Stimulated activated CD8-positive, alpha-beta memory T cell treated with anti-CD3 and anti-CD28 coated beads, Interleukin-4, amount 100 ng/mL, for 24 hours (primary cell): ENCODE data around the gene DGKA.

Experiments used
- DNase-seq: peaks from one replicate; pipeline ENCODE4 v3.0.0-alpha.2; 2020; ENCODE audit warnings: low read depth

DGKA gene

GRCh38 chr12:55931780-55932550, 1.0 kb downstream of the DGKA start:
- no peak for DNase-seq

GRCh38 chr12:55932551-55932910, 1.6 kb downstream of the DGKA start:
- DNase-seq = no peak

DNA sequence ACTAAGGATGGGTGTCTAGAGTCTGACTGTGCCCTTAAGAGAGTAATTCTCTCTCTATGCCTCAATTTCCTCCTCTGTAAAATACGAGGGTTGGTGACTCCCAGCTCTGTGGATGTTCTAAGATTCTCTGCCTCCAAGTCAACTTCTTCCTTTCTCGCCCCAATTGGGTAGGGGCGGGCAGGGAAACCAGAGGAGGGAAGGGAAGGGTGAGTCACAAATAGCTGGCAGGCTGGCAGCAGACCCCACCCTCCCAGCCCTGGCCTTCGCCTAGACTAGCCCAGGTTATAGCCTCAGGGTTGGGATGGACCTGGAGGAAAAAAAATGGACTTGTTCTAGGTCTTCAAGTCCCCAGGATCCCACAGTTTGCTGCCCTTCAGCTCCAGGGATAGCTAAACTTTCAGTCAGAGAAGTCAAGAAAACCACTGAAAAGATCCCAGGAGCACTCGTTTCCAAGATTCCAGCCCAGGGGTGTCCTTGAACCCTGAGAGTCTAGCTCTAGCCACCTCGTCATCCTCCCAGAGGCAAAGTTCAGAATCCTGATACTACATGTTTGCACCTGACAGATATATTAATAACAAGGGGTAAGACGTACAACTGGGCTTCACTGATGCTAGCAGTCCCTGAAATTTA, 2.3 kb downstream of the DGKA start:
- no peak for DNase-seq

DNA sequence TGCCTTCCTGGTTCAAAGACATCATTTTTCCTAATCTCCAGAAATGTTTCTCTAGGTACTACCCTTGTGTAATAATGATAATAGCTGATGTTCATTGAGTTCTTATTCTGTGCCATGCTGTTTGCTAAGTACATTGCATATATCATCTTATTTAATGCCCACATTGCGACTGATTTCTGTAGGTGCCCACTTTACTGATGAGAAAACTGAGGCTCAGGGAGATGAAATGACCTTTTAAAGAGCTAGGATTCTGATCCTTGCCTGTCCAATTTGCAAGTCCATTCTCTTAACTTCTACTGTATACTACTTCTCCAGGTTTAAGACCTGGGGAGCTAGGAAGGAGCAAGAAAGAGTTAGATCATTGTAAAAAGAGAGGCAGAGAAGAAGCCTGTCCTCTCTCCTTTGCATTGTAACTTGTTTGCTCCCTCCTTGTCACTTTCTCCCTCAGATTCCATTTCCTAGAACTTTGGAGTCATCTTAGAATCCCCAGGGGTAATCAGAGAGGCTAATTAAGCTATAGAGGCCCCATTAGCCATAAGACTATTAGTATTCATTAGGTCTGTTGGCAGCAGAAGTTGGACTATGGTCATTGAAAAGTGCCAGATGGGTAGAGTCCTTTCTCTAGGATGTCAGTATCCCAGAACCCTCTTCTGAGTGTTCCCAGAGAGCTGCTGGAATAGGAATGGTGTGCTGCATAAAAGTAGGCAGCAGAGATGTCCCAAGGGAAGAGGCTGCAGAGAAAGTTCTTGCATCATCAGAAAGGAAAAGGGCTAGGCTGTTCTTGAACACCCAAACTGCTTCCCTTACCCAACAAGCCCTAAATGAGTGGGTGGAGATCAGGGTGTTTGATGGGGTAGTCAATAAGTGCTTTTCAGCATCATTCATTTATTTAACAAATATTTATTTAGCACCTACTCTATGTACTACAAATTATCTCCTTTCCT, 3.1 kb downstream of the DGKA start:
- DNase-seq = no peak

- DNase-seq = no peak
Observed at GRCh38 chr12:55934773-55935172, 3.8 kb downstream of the DGKA start.

DNA sequence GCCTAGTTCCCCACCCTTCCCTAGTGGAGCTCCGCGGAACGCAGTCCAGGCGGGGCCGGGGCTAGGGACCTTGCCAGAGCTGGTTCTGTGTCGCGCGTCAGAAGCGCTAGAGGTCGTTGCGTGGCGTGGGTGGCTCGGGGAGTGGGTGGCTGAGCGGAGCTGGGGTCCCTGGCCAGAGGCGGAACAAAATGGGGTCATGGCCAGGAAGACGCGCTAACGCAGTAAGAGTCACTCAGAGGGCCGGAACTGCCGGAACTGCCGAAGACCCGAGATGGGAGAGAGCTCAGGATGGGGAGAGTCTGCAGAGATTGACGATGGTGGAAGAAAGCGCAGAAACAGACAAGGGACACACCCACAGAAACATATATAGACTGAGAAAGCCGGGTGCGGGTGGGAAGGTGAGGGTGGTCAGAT, 4.8 kb downstream of the DGKA start:
- DNase-seq = no peak

DNA sequence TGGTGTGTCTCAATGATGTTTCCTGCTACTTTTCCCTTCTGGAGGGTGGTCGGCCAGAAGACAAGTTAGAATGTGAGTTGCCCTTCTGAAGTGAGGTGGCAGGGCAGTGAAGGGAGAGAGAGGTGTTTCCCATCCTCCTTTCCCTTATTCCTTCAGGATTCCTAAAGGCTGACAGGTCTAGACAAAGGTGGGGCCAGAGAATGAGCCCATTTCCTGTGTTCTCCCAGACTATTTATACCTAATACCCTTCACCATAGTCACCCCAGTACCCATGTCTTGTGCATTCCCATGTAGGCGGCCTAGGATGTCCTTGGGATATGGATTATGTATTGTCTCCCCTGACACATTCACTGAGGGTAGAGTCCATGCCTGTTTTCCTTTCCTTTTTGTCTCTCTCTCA, 7.0 kb downstream of the DGKA start:
- no peak for DNase-seq

GRCh38 chr12:55938826-55939501, 8.0 kb downstream of the DGKA start:
- no peak for DNase-seq

GRCh38 chr12:55940065-55940732, 9.2 kb downstream of the DGKA start:
- DNase-seq = peak; percentile 73

- DNase-seq = no peak
Observed at GRCh38 chr12:55942055-55942454, 11.1 kb downstream of the DGKA start.

GRCh38 chr12:55942577-55943136, 11.7 kb downstream of the DGKA start:
- no peak for DNase-seq

GRCh38 chr12:55946553-55946952, 15.6 kb downstream of the DGKA start:
- DNase-seq = no peak

DNA sequence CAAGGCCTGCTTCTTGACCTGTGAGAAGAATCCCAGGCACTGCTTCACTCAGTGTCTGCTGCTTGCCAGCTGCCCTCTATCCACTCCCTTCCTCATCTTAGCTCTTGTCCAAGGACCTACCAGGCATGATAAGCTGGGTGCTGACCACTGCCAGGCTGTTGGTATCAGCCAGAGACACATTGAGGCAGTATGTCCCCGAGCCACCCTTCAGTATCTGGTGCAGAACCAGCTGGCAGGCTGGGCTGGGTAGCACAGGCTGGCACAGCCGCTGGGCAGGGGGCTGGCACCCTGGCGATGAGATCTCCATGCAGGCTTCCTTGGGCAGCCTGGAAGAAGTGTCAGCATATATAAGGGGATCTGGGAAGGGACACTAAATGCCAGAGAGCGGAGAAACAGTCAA, 24.4 kb downstream of the DGKA start:
- DNase-seq = no peak

DNA sequence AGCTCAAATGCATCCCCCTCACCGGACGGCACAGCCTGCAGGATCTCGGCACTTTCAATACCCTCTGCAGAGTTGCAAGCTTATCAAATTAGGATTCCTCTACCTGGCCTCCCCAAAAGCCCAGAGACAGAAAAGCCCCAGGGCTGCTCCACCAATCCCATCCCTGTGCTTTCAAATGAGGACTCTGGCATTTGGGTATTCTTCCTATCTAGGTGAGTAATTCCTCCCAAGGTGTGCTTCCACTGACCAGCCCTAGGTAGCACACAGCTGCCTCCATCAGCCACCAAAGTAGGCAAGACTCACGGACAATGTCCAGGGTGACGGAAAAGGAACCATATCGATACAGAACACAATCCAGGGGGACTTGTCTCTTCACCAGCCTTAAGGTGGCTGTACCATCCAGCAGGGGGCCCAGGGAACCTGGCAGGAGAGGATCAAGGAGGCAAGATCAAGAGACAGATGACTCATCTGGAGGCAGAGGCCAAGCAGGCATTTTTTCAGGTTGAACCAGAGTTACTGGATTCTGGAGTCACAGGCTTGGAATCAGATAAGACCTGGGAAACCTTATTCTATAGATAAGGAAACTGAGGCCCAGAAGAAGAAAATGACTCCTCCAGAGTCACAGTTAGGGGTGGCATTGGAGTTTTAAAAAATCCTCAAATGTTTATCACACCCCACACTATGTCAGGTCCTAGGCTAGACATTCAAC, 25.0 kb downstream of the DGKA start:
- DNase-seq = no peak

DNA sequence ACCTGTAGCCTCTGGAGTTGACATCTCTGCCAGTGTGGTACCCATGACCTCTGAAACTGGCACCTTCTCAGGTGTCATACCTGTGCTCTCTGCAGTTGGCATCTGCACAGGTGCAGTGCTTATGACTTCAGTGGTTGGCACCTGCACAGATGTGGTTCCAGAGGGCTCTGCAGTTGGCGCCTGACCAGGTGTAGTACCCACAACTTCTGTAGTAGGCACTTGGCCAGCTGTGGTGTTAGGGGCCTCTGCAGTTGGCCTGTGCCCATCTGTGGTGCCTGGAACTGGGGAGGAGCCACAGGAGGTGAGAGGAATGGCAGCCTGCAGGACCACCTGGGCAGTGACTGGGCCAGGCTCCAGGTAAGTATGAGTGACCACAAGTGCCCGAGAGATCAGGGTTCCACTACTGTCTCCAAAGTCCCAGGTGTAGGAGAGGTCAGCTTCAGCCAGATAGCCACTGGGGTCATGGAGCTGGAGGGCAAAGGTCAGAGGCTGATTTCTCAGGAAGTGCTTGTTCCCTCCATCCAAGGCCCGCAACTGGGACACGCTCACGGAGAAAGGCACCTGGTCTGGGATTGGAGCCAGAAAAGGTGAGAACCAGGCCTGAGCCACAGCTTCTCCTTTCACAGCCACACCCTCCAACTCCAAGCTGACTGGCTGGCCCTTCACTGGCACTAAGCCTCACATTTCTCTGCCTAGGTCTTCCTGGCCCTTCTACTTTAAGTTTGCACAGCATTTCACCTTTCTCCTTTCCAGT, 26.3 kb downstream of the DGKA start:
- DNase-seq = no peak

GRCh38 chr12:55963760-55964159, 32.8 kb downstream of the DGKA start:
- DNase-seq = no peak

DNA sequence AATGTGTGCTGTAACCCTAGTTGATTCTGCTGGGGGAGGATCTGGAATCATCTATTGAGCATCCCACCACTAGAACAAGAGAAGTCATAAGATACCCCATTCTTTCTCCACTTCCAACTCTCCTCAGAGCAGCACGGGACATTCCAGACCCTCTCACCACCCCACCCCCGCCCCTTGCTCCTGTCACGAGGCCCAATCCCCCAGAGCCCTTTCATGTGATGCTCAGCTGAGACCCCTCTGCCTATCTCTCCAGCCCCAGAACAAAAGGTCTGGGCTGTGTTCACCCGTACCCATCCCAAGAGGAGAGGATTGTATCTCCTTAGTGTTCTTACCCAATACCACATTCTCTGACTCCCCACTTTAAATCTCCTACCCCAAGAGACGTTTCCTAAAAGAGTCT, 34.3 kb downstream of the DGKA start:
- DNase-seq = no peak

- DNase-seq = no peak
Observed at GRCh38 chr12:55965941-55966407, 35.0 kb downstream of the DGKA start, which contains the start of gene PMEL. Gene PMEL (minus strand): TSS chr12:55966042. CDS start chr12:55966011, 31 bp downstream.

DNA sequence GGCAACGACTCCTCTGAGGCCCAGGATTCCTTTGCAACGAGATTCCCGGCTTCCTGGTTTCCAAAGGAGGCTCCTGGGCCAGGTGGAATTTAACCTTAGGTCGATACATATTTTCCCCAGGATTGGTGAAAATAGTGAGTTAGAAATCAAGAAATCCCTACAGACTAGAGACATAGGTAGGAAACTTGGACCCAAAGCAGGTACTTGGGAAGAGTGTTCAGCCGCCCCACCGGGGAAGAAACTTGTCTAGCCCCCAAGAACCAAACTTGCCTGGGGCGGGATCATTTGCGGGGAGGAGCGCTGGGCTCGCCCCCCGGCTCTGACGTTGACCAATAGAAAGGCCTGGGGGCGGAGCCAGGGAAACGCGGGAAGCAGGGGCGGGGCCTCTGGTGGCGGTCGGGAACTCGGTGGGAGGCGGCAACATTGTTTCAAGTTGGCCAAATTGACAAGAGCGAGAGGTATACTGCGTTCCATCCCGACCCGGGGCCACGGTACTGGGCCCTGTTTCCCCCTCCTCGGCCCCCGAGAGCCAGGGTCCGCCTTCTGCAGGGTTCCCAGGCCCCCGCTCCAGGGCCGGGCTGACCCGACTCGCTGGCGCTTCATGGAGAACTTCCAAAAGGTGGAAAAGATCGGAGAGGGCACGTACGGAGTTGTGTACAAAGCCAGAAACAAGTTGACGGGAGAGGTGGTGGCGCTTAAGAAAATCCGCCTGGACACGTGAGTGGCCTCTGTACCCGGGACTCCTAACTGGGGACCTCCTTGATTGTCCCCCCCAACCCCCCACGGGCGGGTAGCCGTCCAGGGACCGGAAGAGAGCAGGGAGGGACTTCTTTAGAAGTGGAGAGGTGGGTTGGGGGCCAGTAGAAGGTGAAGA, 35.7 kb downstream of the DGKA start, which contains the start of gene CDK2:
Gene CDK2, plus strand, starts transcription at position 423 of the 874 bp plus-strand sequence. Its CDS starts 179 bp downstream, at position 602.
- DNase-seq = peak; percentile 88
